Measurements from ENCODE around the gene NLRC3.

- TF ChIP-seq CTCF (IDR thresholded peaks at IDR 0.05; ENCODE audit: insufficient read depth, low read length) (no peak), POLR2AphosphoS5 (IDR thresholded peaks at IDR 0.05; ENCODE audit: low read depth) (no peak), GABPA (IDR thresholded peaks at IDR 0.05; ENCODE audit: low read depth) (no peak)
Observed at GRCh38 chr16:3596101-3596861, 19.1 kb upstream of the NLRC3 start.

All from HL-60 (cell line).